CMK (cell line): ENCODE measurements around the gene HNMT.
"Not testable (repeated sequence)": the region's sequence is repeated elsewhere in the genome, so short reads cannot be mapped to it uniquely, and the experiment has no call there.

Experiments
- DNase-seq: peaks from one replicate; pipeline ENCODE4 v3.0.0-alpha.2; 2010; ENCODE audit warnings: low read depth

Gene HNMT

DNA sequence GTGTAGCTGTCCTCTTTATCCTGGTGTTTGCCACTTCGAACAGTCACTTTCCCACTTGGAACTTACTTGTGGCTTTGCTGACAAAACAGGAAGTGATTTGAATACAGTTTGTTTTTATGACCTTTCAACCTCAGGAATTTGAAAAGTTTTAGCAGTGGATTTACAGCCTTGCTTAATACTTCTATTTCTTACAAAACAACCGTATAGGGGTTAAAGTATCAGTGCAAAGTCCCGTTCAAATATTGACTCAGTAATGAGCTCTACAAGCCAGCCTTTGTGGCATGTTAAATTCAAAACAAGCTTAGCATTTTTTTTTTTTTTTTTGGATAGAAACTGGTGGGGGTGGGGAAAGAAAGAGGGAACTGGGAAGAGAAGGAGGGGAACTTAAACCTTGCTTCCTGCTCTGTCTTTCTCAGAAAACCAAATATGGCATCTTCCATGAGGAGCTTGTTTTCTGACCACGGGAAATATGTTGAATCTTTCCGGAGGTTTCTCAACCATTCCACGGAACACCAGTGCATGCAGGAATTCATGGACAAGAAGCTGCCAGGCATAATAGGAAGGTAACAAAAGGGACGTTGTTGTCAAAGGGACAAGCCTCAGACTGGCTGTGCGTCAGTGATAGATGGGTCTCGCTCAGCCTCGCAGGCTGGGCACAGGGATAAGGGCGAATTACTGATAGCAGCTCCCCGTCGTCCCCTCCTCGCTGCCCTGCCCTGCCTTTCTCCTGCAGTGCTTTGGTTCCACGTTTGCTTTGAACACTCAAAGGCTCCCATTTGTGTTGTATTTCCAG, at the start of gene HNMT:
Gene HNMT, plus strand, starts transcription at position 408 of the 793 bp plus-strand sequence. Its CDS starts 19 bp downstream, at position 427.
- peak; percentile 34 for DNase-seq

- no peak for DNase-seq
Observed at GRCh38 chr2:137921105-137921880, 43.0 kb upstream of the HNMT start.

DNA sequence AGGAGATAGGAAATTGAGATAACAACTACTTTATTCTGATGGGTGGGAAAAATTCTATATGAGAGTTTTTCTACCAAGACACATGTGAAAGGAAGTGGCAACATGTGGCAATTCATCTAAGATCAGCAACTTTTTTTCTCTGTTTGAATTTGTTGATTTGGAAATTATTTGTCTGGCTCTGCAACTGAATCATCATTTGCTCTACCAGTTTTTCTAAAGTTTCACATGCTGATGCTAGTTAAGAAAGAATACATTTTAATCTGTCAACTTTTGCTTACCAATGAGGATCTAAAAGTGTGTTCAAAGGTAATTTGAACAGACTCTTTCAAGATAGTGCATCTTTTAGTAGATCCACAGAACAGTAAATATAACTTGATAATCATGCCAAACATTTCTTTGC, 42.1 kb upstream of the HNMT start:
- DNase-seq = not testable (repeated sequence)

DNA sequence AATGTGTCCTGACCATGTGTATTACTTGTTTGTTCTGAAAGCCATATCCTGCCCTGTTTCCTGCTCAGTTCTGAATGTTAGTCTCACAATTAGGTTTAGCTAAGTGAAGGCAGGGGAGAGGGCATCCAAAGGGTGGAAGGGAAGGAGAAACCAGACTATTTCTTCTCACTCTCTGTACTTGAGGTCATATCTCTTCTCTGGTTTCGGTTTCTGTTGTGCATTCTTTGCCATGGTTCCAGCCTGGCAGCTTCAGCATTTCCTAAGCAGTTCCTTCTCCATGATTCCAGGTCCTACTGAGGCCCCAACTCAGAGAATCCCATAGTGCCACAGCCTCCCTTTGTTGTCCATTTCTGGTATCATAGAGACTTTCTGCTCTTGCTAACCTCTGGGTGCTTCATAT, 40.3 kb upstream of the HNMT start:
- no peak for DNase-seq

DNA sequence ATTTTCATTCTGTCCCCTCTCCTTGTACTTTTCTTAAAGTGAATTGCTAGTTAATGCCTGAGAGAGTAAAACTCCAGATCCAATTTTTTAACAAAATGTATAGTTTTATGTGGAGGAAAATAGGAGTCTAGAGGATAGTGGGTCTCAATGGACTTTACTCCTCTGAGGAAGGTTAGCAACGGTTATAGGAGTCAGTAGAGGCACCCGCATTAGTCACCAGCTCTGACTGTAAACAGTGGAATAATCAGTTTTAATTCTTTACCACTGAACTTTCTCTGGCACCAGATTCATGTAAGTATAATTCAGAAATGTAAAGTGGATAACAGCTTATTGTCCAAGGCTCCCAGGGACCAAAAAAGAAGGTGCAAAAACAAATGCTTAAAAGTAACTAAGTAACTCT, 38.7 kb upstream of the HNMT start:
- DNase-seq = no peak

DNA sequence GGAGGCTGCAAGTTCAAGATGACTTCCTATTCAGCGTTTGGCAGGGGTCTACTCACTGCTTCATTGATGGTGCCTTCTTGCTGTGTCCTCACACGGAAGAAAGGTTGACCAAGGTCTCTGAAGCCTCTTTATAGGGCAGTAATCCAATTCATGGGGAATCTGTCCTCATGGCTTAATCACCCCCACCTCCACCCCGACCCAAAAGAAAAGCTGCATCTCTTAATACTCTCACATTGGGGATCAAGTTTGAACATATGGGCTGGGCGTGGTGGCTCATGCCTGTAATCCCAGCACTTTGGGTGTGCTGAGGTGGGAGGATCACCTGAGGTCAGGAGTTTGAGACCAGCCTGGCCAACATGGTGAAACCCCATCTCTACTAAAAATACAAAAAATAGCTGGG, 36.4 kb upstream of the HNMT start:
- DNase-seq = no peak

- no peak for DNase-seq
Observed at GRCh38 chr2:137928547-137929518, 35.4 kb upstream of the HNMT start.

GRCh38 chr2:137929519-137929916, 34.8 kb upstream of the HNMT start:
- no peak for DNase-seq

DNA sequence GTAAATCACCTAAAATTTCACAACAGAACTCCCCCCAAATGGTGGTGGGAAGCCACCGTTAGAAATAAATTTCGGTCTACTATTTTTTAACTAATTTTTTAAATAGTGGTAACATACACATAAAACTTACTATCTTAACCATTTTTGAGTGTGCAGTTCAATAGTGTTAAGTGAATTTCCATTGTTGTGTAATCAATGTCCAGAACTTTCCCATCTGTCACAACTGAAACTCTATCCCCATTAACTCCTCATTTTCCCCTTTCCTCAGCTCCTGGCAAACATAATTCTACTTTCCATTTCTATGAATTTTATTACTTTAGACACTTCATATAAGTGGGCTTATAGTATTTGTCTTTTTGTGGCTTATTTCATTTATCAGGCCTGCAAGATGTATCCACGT, 34.1 kb upstream of the HNMT start:
- DNase-seq = no peak

- no peak for DNase-seq
Observed at GRCh38 chr2:137935591-137935990, 28.7 kb upstream of the HNMT start.

- DNase-seq = no peak
Observed at GRCh38 chr2:137937246-137937645, 27.0 kb upstream of the HNMT start.

DNA sequence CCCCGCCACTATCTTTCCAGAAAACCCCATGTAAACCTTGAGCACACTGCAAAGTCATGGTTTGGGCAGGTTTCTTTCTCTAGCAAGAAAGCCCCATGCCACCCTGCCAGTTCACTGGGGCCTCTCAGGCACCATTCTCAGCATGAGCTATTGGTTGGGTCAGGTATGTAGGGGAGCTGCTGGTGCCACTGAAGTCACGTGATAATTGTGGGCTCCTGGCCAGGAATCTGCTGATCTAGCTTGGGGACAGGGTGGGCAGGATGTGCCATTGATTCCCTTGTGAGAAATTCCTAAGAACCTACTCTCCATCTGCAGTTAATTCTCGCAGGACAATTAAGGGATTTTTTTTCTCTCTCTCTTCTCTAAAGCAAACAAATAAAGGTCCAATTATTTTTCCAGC, 26.5 kb upstream of the HNMT start:
- no peak for DNase-seq

DNA sequence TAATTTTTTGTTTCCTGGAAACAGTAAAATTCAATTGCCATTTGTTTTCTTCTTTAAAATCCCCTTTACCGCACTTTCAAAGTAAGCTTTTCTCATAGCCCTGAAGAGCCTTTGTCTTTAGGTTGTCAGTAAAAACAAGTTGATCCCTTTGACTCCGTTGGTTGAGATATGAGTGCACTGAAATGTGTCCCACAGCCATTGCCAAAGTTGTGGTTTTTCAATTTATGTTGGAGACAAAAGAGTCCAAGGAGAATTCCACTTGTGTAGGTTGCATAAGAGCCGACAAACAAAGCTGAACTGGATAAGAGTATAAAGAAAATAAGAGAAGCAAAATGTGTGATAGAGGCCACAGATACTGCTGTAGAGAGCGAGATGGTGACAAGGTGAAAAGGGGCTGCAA, 26.1 kb upstream of the HNMT start:
- no peak for DNase-seq

GRCh38 chr2:137939026-137939425, 25.2 kb upstream of the HNMT start:
- DNase-seq = no peak

DNA sequence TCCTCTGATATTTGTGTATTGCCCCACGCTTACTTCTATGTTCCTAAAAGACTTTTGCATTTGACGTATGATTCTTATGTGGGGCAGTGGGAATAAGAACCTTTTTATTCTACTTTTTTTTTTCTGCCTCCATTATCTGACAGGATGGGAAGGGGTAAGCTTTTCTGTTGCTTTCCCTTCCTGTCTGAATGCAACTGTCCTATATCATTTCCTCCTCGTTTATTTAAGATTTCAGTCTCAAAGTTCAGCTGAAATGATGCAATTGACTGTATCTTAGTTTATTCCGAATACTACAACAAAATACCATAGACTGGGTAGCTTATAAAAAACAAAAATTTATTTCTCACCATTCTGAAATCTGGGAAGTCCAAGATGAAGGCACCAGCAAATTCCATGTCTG, 24.1 kb upstream of the HNMT start:
- DNase-seq = no peak

- no peak for DNase-seq
Observed at GRCh38 chr2:137942037-137942832, 22.0 kb upstream of the HNMT start.

DNA sequence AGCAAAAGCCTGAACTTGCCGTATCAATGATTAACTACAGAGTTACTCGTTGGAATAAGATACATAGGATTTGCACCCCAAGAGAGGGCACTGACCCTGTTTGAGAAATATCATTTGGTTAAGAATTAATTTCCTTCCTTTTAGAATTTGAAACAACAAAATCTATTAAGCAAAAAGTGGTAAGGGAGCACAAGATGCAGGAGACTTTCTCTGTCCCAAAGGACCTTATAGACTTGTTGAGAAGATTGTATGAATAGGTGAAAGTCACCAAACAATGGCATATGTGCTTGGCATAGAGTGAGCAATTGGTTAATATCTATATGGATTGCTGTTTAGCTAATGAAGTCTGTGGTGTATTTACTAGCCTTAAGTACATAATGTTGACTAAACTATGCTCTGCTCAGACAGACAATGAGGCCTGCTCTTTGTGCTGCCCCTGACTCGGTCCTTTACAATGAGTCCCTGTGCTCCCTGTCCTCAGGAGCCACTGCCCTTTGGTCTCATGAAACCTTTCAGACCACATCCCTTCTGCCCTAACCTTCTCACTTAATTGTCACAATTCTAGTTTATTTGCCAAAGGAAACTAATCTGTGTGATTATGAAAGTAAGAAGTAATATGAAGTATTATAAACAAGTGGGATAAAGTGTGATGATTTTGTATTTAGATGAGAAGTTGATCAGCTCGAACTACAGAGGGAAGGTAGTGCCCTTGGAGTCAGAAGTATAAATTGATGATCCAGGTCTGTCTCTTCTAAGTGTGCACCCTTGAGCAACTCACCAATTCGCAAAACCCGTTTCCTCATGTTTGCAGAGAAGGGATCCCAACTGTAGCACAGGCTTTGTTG, 21.2 kb upstream of the HNMT start:
- DNase-seq = no peak

- DNase-seq = no peak
Observed at GRCh38 chr2:137943678-137944347, 20.5 kb upstream of the HNMT start.

- DNase-seq = no peak
Observed at GRCh38 chr2:137944714-137945113, 19.6 kb upstream of the HNMT start.

DNA sequence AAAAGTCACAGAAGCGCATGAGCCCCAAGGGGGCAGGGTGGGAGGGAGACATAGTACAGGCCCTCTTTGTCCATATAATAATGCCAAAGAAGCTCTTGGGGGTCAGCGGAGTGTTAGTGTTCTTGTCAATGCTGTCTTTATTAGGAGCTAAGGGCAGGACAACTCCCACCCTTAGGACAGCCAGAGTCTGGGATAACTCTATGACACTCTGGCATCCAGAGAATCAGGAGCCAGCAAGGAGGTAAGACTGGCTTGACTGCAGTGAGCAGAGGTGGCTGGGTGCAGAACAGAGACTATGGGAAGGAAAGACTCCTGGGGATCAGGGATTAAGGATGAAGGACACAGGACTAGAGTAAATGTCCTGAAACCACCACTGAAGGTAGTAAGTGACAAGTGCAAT, 19.0 kb upstream of the HNMT start:
- no peak for DNase-seq
